Activated T-cell treated with anti-CD3 and anti-CD28 coated beads, Interleukin-2, amount 50 U/mL, for 24 hours (primary cell): ENCODE data around the gene KIF18B.

Experiments used
- DNase-seq: peaks from one replicate; pipeline ENCODE4 v3.0.0-alpha.2; 2020
- H3K27ac Mint-ChIP-seq: 2 replicates; pipeline ENCODE4 v1.8.0; 2020; ENCODE audit warnings: mild to moderate bottlenecking, mixed read lengths
- H3K27me3 Mint-ChIP-seq: 2 replicates; pipeline ENCODE4 v1.8.0; 2020; ENCODE audit warnings: mixed read lengths
- H3K36me3 Mint-ChIP-seq: 2 replicates; pipeline ENCODE4 v1.8.0; 2020; ENCODE audit warnings: low read depth, mixed read lengths
- H3K4me1 Mint-ChIP-seq: 2 replicates; pipeline ENCODE4 v1.8.0; 2020; ENCODE audit warnings: low read depth, mixed read lengths
- H3K4me3 Mint-ChIP-seq: 2 replicates; pipeline ENCODE4 v1.8.0; 2020; ENCODE audit warnings: mild to moderate bottlenecking, moderate library complexity, mixed read lengths
- H3K9me3 Mint-ChIP-seq: 2 replicates; pipeline ENCODE4 v1.8.0; 2020; ENCODE audit warnings: mixed read lengths

Gene KIF18B

DNA sequence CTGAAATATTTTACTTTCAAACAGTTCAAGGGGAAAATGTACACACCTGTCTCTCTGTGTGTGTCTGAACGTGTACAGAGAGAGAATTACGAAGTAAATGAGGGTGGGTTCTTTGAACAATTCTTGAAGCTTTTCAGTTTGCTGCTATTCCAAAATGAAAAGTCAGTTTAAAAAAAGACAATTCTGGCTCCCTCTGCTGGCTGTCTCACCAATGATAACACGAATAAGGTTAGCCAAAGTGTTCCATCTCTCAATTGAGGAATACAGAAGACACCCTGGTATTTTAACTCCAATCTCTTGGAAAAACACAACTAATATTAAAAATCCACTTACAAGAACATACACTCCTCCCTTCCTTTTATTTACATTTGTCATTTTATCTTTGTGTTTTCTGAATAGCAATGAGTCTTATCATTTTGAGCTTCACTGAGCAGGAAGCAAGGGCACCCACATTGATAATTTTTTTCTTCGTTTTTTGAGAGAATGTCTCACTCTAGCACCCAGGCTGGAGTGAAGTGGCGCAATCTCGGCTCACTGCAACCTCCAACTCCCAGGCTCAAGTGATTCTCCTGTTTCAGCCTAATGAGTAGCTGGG lies 68.8 kb downstream of the KIF18B start:
- Mint-ChIP-seq H3K27ac (no peak overlapping the region), H3K36me3 (peaks cover 93% of the 10 kb centered on the region), H3K4me3 (no peak overlapping the region), H3K4me1 (no peaks in the 10 kb centered on the region), H3K9me3 (no peaks in the 10 kb centered on the region), H3K27me3 (no peaks in the 10 kb centered on the region)
- no peak for DNase-seq

DNA sequence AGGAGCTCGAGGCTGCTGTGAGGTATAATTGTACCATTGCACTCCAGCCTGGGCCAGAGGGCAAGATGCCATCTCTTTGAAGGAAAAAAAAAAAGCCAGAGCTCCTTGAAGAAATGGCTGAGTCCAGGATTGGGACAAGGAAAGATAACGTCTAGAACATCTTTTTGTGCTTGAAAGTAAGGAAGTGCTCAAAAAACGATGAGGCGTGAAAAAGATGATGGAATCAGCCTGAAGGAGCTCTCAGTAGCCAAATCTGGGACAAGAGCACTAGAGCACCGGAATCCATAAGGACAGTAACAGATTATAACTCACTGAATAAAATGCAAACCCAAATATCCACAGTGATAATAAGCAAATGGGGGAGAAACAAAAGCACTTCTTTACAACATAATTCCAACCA lies 70.5 kb downstream of the KIF18B start:
- H3K27ac Mint-ChIP-seq, result no peak overlapping the region
- no peaks in the 10 kb centered on the region for H3K9me3 Mint-ChIP-seq
- H3K4me3 Mint-ChIP-seq, result no peak overlapping the region
- no peak for DNase-seq
- no peaks in the 10 kb centered on the region for H3K27me3 Mint-ChIP-seq
- no peaks in the 10 kb centered on the region for H3K4me1 Mint-ChIP-seq
- H3K36me3 Mint-ChIP-seq, result peaks cover 92% of the 10 kb centered on the region

DNA sequence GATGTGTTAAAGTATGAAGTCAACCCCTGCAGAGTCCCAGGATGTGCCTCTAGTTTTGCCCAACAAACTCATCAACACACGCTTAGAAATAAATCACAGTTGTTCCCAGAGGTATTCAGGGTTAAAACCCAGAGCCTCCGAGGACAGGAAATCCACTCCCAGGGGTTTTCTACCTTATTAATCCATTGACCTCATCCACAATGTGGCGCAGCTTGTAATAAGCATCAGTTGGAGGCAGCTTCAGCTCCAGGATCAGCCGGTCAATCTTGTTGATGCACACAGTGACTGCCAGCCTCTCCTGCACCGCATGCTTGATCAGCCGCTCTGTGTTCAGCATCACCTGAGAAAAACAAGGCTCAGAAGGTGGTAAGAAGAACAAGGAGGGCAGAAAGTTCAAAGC lies 71.8 kb downstream of the KIF18B start:
- no peak overlapping the region for H3K27ac Mint-ChIP-seq
- no peaks in the 10 kb centered on the region for H3K9me3 Mint-ChIP-seq
- DNase-seq, result no peak
- no peaks in the 10 kb centered on the region for H3K4me1 Mint-ChIP-seq
- H3K27me3 Mint-ChIP-seq, result no peaks in the 10 kb centered on the region
- no peak overlapping the region for H3K4me3 Mint-ChIP-seq
- peaks cover 90% of the 10 kb centered on the region for H3K36me3 Mint-ChIP-seq
